ENCODE measurements around the gene WDR11. TPM values are rescaled to one million over a fixed set of nuclear protein-coding genes. Genes with fewer than 3 reads are reported as not detected.

Gene WDR11
- total RNA-seq, 1 donor from 2014 or later: 70.9 TPM

DNA sequence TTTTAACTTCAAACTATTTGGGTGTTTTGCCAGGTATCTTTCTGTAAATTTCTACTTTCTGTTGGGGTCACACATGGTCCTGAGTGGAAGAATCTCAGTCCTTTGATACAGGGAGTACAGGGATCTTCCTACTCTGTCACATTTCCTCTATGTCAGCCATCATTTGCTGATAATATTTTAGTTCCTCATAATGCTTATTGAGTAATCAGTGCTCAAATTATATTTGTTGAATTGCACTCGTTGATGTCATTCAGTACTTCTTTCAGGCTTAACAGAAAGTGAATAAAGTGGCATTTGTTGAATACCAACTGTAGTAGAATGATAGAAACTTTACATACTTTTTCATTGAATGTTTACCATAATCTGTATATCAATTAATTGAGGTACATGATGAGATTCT is 31.9 kb downstream of the WDR11 start:
- Histone ChIP-seq H3F3A (ENCODE audit: low read depth) (no peaks in the 10 kb centered on the region), H3K9ac (no peak overlapping the region), H3K79me2 (ENCODE audit: low read depth) (no peaks in the 10 kb centered on the region), H3K36me3 (peaks cover 20% of the 10 kb centered on the region), H3K4me3 (no peak overlapping the region), H3K4me1 (no peaks in the 10 kb centered on the region), H2AFZ (replicated peaks) (no peak overlapping the region), H3K4me2 (no peak overlapping the region), H3K9me3 (ENCODE audit: low read depth) (no peaks in the 10 kb centered on the region), H3K27ac (no peak overlapping the region), H4K20me1 (ENCODE audit: low read depth) (no peaks in the 10 kb centered on the region), H3K27me3 (no peaks in the 10 kb centered on the region)
- Mint-ChIP-seq H3K4me3 (no peak overlapping the region), H3K9me3 (no peaks in the 10 kb centered on the region), H3K27ac (no peak overlapping the region), H3K4me1 (no peaks in the 10 kb centered on the region), H3K27me3 (ENCODE audit: insufficient read depth, low read depth) (no peaks in the 10 kb centered on the region), H3K36me3 (peaks cover 14% of the 10 kb centered on the region)
- no peak for DNase-seq (ENCODE audit: low spot score)
- TF ChIP-seq EZH2 (IDR thresholded peaks at IDR 0.05): no peak

DNA sequence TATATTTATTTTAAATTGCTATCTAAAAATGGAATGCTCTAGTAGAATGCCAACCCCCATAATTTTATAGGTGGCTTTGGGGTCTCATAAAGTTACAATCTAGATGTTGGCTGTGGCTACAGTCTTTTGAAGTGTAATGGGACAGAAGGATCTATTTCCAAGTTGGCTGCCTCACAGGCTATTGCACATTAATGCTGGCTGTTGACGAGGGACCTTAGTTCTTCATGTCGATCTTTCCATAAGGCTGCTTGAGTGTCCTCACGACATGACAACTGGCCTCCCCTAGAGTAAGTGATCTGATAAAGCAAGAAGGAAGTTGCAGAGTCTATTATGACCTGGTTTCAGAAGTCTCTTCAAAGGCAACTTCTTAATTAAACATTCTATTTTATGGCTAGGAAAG is 36.3 kb downstream of the WDR11 start:
- Histone ChIP-seq H3K27ac (no peak overlapping the region), H3K27me3 (no peaks in the 10 kb centered on the region), H3K9ac (no peak overlapping the region), H3K4me2 (no peak overlapping the region), H4K20me1 (ENCODE audit: low read depth) (no peaks in the 10 kb centered on the region), H3K79me2 (ENCODE audit: low read depth) (no peaks in the 10 kb centered on the region), H3K4me1 (no peaks in the 10 kb centered on the region), H2AFZ (replicated peaks) (no peak overlapping the region), H3K4me3 (no peak overlapping the region), H3F3A (ENCODE audit: low read depth) (no peaks in the 10 kb centered on the region), H3K9me3 (ENCODE audit: low read depth) (no peaks in the 10 kb centered on the region), H3K36me3 (peaks cover 6% of the 10 kb centered on the region)
- Mint-ChIP-seq H3K9me3 (no peaks in the 10 kb centered on the region), H3K27me3 (ENCODE audit: insufficient read depth, low read depth) (no peaks in the 10 kb centered on the region), H3K4me3 (no peak overlapping the region), H3K27ac (no peak overlapping the region), H3K4me1 (no peaks in the 10 kb centered on the region), H3K36me3 (peaks cover 21% of the 10 kb centered on the region)
- no peak for TF ChIP-seq EZH2 (IDR thresholded peaks at IDR 0.05)
- no peak for TF ChIP-seq EZH2phosphoT487 (IDR thresholded peaks at IDR 0.05)
- DNase-seq (ENCODE audit: low spot score): no peak

DNA sequence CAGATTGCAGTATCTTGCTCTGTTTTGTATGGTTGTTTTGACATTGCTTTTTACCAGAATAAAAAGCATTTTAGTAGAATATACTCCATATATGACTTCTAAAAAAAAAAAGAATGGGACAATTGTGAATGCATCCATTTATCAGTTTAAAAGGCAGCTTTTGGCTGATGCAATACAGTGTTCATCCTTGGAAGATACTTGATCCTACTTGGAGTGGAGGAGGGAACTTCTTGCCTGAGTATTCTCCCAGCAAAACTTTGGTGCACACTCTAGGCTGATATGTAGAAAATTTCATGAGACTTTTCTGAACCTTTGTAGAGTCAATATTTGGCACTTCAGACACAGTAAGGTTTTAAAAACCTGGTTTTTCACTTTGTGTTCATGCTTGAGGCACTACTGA is 40.2 kb downstream of the WDR11 start:
- no peaks in the 10 kb centered on the region for H3K4me1 ChIP-seq
- DNase-seq (ENCODE audit: low spot score): no peak

DNA sequence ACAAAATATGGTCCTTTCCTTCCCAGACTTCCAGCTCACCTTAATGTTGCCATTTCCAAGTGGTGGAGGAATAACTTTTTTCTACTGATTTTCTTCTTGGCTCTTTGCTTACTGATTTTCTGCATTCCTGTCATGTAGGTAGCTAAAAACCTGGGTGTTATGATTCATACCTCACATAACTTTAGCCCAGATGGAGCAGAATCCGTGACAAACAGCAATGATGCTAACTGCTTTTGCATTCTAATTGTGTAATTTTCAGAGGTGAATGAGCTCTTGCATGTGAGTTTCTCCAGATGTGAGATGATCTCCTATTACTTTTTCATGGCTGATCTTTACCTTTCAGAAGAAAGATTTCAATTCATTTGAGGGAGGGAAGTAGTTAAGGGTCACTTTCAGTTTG is 43.4 kb downstream of the WDR11 start:
- no peaks in the 10 kb centered on the region for H3K27me3 Mint-ChIP-seq (ENCODE audit: insufficient read depth, low read depth)
- H3K27ac ChIP-seq: no peak overlapping the region

More for the DNA sequence above, 40.2 kb downstream of the WDR11 start:
- Mint-ChIP-seq H3K4me3 (no peak overlapping the region), H3K9me3 (no peaks in the 10 kb centered on the region), H3K36me3 (peaks cover 30% of the 10 kb centered on the region), H3K27ac (no peak overlapping the region), H3K4me1 (no peaks in the 10 kb centered on the region), H3K27me3 (ENCODE audit: insufficient read depth, low read depth) (no peaks in the 10 kb centered on the region)
- no peaks in the 10 kb centered on the region for H3F3A ChIP-seq (ENCODE audit: low read depth)
- H3K9ac ChIP-seq: no peak overlapping the region
- no peaks in the 10 kb centered on the region for H3K79me2 ChIP-seq (ENCODE audit: low read depth)
- no peak overlapping the region for H3K4me2 ChIP-seq
- no peaks in the 10 kb centered on the region for H3K9me3 ChIP-seq (ENCODE audit: low read depth)
- TF ChIP-seq EZH2 (IDR thresholded peaks at IDR 0.05) (no peak), EZH2phosphoT487 (IDR thresholded peaks at IDR 0.05) (no peak)
- TF ChIP-seq, protein P1, sequence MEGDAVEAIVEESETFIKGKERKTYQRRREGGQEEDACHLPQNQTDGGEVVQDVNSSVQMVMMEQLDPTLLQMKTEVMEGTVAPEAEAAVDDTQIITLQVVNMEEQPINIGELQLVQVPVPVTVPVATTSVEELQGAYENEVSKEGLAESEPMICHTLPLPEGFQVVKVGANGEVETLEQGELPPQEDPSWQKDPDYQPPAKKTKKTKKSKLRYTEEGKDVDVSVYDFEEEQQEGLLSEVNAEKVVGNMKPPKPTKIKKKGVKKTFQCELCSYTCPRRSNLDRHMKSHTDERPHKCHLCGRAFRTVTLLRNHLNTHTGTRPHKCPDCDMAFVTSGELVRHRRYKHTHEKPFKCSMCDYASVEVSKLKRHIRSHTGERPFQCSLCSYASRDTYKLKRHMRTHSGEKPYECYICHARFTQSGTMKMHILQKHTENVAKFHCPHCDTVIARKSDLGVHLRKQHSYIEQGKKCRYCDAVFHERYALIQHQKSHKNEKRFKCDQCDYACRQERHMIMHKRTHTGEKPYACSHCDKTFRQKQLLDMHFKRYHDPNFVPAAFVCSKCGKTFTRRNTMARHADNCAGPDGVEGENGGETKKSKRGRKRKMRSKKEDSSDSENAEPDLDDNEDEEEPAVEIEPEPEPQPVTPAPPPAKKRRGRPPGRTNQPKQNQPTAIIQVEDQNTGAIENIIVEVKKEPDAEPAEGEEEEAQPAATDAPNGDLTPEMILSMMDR (IDR thresholded peaks at IDR 0.05): no peak
- no peak overlapping the region for H3K27ac ChIP-seq
- no peak overlapping the region for H3K4me3 ChIP-seq
- H3K27me3 ChIP-seq: no peaks in the 10 kb centered on the region
- no peak overlapping the region for H2AFZ ChIP-seq (replicated peaks)
- H4K20me1 ChIP-seq (ENCODE audit: low read depth): no peaks in the 10 kb centered on the region
- H3K36me3 ChIP-seq: peaks cover 7% of the 10 kb centered on the region

More for the DNA sequence above, 43.4 kb downstream of the WDR11 start:
- H3K4me1 Mint-ChIP-seq: no peaks in the 10 kb centered on the region
- Histone ChIP-seq H4K20me1 (ENCODE audit: low read depth) (no peaks in the 10 kb centered on the region), H3K9me3 (ENCODE audit: low read depth) (no peaks in the 10 kb centered on the region), H3K36me3 (peaks cover 7% of the 10 kb centered on the region), H3K4me2 (no peak overlapping the region), H3K4me1 (no peaks in the 10 kb centered on the region), H3K4me3 (no peak overlapping the region), H3K79me2 (ENCODE audit: low read depth) (no peaks in the 10 kb centered on the region), H3K9ac (no peak overlapping the region), H3K27me3 (no peaks in the 10 kb centered on the region), H2AFZ (replicated peaks) (no peak overlapping the region), H3F3A (ENCODE audit: low read depth) (no peaks in the 10 kb centered on the region)
- no peak for TF ChIP-seq EZH2phosphoT487 (IDR thresholded peaks at IDR 0.05)
- TF ChIP-seq, protein P1 (IDR thresholded peaks at IDR 0.05): no peak
- TF ChIP-seq EZH2 (IDR thresholded peaks at IDR 0.05): no peak
- no peak for DNase-seq (ENCODE audit: low spot score)
- no peaks in the 10 kb centered on the region for H3K9me3 Mint-ChIP-seq
- no peak overlapping the region for H3K27ac Mint-ChIP-seq
- H3K4me3 Mint-ChIP-seq: no peak overlapping the region
- peaks cover 26% of the 10 kb centered on the region for H3K36me3 Mint-ChIP-seq
